Upper lobe of left lung (tissue), 6 donors: ENCODE results near the gene TGFBR3. TPM values are rescaled to one million over a fixed set of nuclear protein-coding genes. Genes with fewer than 3 reads are reported as not detected.

Experiments used
- ATAC-seq, 2 donors: fragments of 200-7000 bp; cut with Tn5 transposase; one replicate each; pipeline ENCODE4 v1.9.1; 2022; ENCODE audit warnings: mild to moderate bottlenecking in 2 of 2, moderate library complexity in 2 of 2; ENCODE audit not compliant: low FRiP score in 2 of 2
- DNase-seq, 2 donors: peaks; one replicate each; pipeline ENCODE4 v3.0.0-alpha.2; 2019 to 2020
- H3K27ac ChIP-seq, 4 donors: fragments of 200-600 bp; sonication (generic); one replicate each; pipeline ENCODE4 v1.5.1; 2016 to 2019
- H3K27me3 ChIP-seq, 4 donors: fragments of 200-600 bp; sonication (generic); one replicate each; pipeline ENCODE4 v1.5.1; 2017 to 2019
- H3K36me3 ChIP-seq, 4 donors: fragments of 200-600 bp; sonication (generic); one replicate each; pipeline ENCODE4 v1.5.1; 2016 to 2019
- H3K4me1 ChIP-seq, 4 donors: fragments of 200-600 bp; sonication (generic); one replicate each; pipeline ENCODE4 v1.5.1; 2018 to 2019
- H3K4me3 ChIP-seq, 4 donors: fragments of 200-600 bp; sonication (generic); one replicate each; pipeline ENCODE4 v1.5.1; 2017 to 2019; ENCODE audit warnings: mild to moderate bottlenecking in 2 of 4, moderate library complexity in 1 of 4
- H3K9me3 ChIP-seq, 4 donors: fragments of 200-600 bp; sonication (generic); one replicate each; pipeline ENCODE4 v1.5.1; 2018 to 2019
- CTCF ChIP-seq, 6 experiments: fragments of 450-650 bp in 4 of 6; fragments of 200-600 bp in 2 of 6; sonication (generic) in 2 of 6; IDR thresholded peaks; one replicate each; pipeline ENCODE4 v1.5.1; 2016 to 2019; ENCODE audit warnings: antibody characterized with exemption in 6 of 6
- EP300 ChIP-seq, 4 donors: sonication (generic); formaldehyde crosslinking; IDR thresholded peaks; one replicate each; pipeline ENCODE4 v1.5.1; 2017; ENCODE audit warnings: antibody characterized with exemption in 4 of 4, control low read depth in 2 of 4
- POLR2A ChIP-seq, 4 donors: fragments of 450-650 bp; IDR thresholded peaks; one replicate each; pipeline ENCODE4 v1.5.1; 2016 to 2017; ENCODE audit warnings: antibody characterized with exemption in 4 of 4, mild to moderate bottlenecking in 2 of 4
- POLR2AphosphoS5 ChIP-seq, 2 donors: sonication (generic); formaldehyde crosslinking; IDR thresholded peaks; one replicate each; pipeline ENCODE4 v1.5.1; 2017; ENCODE audit warnings: antibody characterized with exemption in 2 of 2
- WGBS, 2 donors: methylation state at CpG; one replicate each; pipeline ENCODE4 v1.1.5; 2017 to 2018; 5-methylcytosine and 5-hydroxymethylcytosine counted together
- total RNA-seq, 6 donors: library from RNA; depleted of rRNA in 4 of 6; stranded (reverse); fragments of >200 nt in 4 of 6; gene quantifications; one replicate each; pipeline versions ENCODE4 v1.1.0 to v1.2.1, GENCODE V29; 2016 to 2021
- donor health status: DM: no; HTN: no; CAD: no; lungs with moderate emphysema.
- donor health status: DM: no; HTN: yes; CAD: no; lungs with severe emphysema.

The TGFBR3 gene
- total RNA-seq, 6 donors from 2014 or later = 33.5 to 78.3 (median 57.1) TPM

GRCh38 chr1:91884459-91885212 lies 1.3 kb downstream of the TGFBR3 start:
- H3K4me1 ChIP-seq = peaks cover 16 to 39% (median 19%) of the 10 kb centered on the region in 4 donors
- peak overlapping the region; percentile 89 to 95 (median 94) for H3K27ac ChIP-seq
- H3K27me3 ChIP-seq = no peaks in the 10 kb centered on the region
- ATAC-seq (no peak), DNase-seq (peak in 1 of 2 donors; percentile 24)
- peak overlapping the region; percentile 83 to 91 (median 86) for H3K4me3 ChIP-seq
- WGBS, 2 donors = 7 to 12% methylated on average over 22 of the region's 22 CpGs
- H3K36me3 ChIP-seq = no peaks in the 10 kb centered on the region
- TF ChIP-seq POLR2A (IDR thresholded peaks at IDR 0.05) (no peak), CTCF (IDR thresholded peaks at IDR 0.05) (no peak), EP300 (IDR thresholded peaks at IDR 0.05) (no peak), POLR2AphosphoS5 (IDR thresholded peaks at IDR 0.05) (no peak)
- H3K9me3 ChIP-seq = no peaks in the 10 kb centered on the region

GRCh38 chr1:91883470-91883869 lies 2.5 kb downstream of the TGFBR3 start:
- Histone ChIP-seq H3K27me3 (no peaks in the 10 kb centered on the region), H3K9me3 (no peaks in the 10 kb centered on the region), H3K4me1 (peaks cover 15 to 39% (median 21%) of the 10 kb centered on the region in 4 donors), H3K27ac (peak overlapping the region in 3 of 4 donors; percentile 27 to 95 (median 95)), H3K4me3 (peak overlapping the region; percentile 12 to 91 (median 84)), H3K36me3 (no peaks in the 10 kb centered on the region)
- TF ChIP-seq POLR2AphosphoS5 (IDR thresholded peaks at IDR 0.05) = no peak
- no peak for TF ChIP-seq POLR2A (IDR thresholded peaks at IDR 0.05)
- TF ChIP-seq EP300 (IDR thresholded peaks at IDR 0.05) = no peak
- peak in 4 of 6 experiments; percentile 18 to 34 (median 28) for TF ChIP-seq CTCF (IDR thresholded peaks at IDR 0.05)
- 4 to 9% methylated on average over 6 of the region's 6 CpGs for WGBS, 2 donors
- ATAC-seq (no peak), DNase-seq (no peak)

- Histone ChIP-seq H3K36me3 (no peaks in the 10 kb centered on the region), H3K27me3 (no peaks in the 10 kb centered on the region), H3K9me3 (no peaks in the 10 kb centered on the region), H3K4me1 (peaks cover 12 to 32% (median 22%) of the 10 kb centered on the region in 4 donors), H3K27ac (no peak overlapping the region), H3K4me3 (no peak overlapping the region)
- TF ChIP-seq EP300 (IDR thresholded peaks at IDR 0.05) = no peak
- no peak for TF ChIP-seq POLR2AphosphoS5 (IDR thresholded peaks at IDR 0.05)
- no peak for TF ChIP-seq POLR2A (IDR thresholded peaks at IDR 0.05)
- no peak for TF ChIP-seq CTCF (IDR thresholded peaks at IDR 0.05)
- DNase-seq (no peak), ATAC-seq (no peak)
- 68 to 76% methylated on average over 3 of the region's 3 CpGs for WGBS, 2 donors
Measured at GRCh38 chr1:91881280-91881679, 4.7 kb downstream of the TGFBR3 start.

- Histone ChIP-seq H3K36me3 (no peaks in the 10 kb centered on the region), H3K4me3 (no peak overlapping the region), H3K27me3 (no peaks in the 10 kb centered on the region), H3K4me1 (peaks cover 8 to 32% (median 18%) of the 10 kb centered on the region in 4 donors), H3K27ac (no peak overlapping the region), H3K9me3 (no peaks in the 10 kb centered on the region)
- DNase-seq (no peak), ATAC-seq (no peak)
- no peak for TF ChIP-seq CTCF (IDR thresholded peaks at IDR 0.05)
- no peak for TF ChIP-seq POLR2A (IDR thresholded peaks at IDR 0.05)
- TF ChIP-seq POLR2AphosphoS5 (IDR thresholded peaks at IDR 0.05) = no peak
- TF ChIP-seq EP300 (IDR thresholded peaks at IDR 0.05) = no peak
Measured at GRCh38 chr1:91879733-91880132, 6.2 kb downstream of the TGFBR3 start.
